ENCODE data around the gene ORC5.

Gene ORC5

GRCh38 chr7:104150470-104150869, 57.3 kb downstream of the ORC5 start:
- DNase-seq (ENCODE audit: low read depth), result no peak
- no peak for TF ChIP-seq CTCF (IDR thresholded peaks at IDR 0.05; ENCODE audit: low read depth, low read length, missing control alignments)
- H3K4me3 ChIP-seq (ENCODE audit: low read depth, low read length), result no peak overlapping the region

GRCh38 chr7:104149822-104150221, 58.0 kb downstream of the ORC5 start:
- H3K4me3 ChIP-seq (ENCODE audit: low read depth, low read length), result no peak overlapping the region
- no peak for DNase-seq (ENCODE audit: low read depth)
- TF ChIP-seq CTCF (IDR thresholded peaks at IDR 0.05; ENCODE audit: low read depth, low read length, missing control alignments), result no peak

DNA sequence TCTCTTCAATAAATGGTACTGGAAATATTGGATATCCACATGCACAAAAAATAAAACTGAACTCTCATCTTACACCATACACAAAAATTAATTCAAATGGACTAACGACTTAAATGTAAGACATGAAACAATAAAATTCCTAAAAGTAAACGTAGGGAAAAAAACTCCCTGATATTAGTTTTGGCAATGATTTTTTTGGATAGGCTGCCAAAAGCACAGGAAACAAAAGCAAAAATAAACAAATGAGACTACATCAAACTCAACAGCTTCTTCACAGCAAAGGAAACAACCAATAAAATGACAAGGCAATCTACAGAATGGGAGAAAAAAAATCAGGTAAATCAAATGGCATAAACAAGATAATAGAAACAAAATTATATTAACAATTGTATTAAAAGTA, 65.7 kb downstream of the ORC5 start:
- no peak overlapping the region for H3K4me3 ChIP-seq (ENCODE audit: low read depth, low read length)
- DNase-seq (ENCODE audit: low read depth), result no peak
- TF ChIP-seq CTCF (IDR thresholded peaks at IDR 0.05; ENCODE audit: low read depth, low read length, missing control alignments), result no peak

GRCh38 chr7:104137971-104138370, 69.8 kb downstream of the ORC5 start:
- no peak for TF ChIP-seq CTCF (IDR thresholded peaks at IDR 0.05; ENCODE audit: low read depth, low read length, missing control alignments)
- DNase-seq (ENCODE audit: low read depth), result no peak
- no peak overlapping the region for H3K4me3 ChIP-seq (ENCODE audit: low read depth, low read length)

- no peak for TF ChIP-seq CTCF (IDR thresholded peaks at IDR 0.05; ENCODE audit: low read depth, low read length, missing control alignments)
- DNase-seq (ENCODE audit: low read depth), result no peak
- no peak overlapping the region for H3K4me3 ChIP-seq (ENCODE audit: low read depth, low read length)
Measured at GRCh38 chr7:104137511-104137910, 70.3 kb downstream of the ORC5 start.

DNA sequence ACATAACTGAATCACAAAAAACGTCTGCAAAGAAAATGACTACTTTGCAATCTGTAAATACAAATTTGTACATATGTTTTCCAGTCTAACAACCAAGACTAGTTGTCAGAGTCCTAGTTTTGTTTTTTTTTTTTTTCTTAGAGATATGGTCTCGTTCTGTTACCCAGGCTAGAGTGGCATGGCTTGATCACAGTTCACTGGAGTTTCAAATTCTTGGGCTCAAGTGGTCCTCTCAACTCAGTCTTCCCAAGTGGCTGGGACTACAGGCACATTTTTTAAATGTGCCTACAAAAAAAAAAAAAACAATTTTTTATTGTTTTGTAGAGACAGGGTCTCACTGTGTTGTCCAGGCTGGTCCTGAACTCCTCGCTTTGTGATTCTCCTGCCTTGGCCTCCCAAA, 70.8 kb downstream of the ORC5 start:
- no peak overlapping the region for H3K4me3 ChIP-seq (ENCODE audit: low read depth, low read length)
- DNase-seq (ENCODE audit: low read depth), result no peak
- TF ChIP-seq CTCF (IDR thresholded peaks at IDR 0.05; ENCODE audit: low read depth, low read length, missing control alignments), result no peak

DNA sequence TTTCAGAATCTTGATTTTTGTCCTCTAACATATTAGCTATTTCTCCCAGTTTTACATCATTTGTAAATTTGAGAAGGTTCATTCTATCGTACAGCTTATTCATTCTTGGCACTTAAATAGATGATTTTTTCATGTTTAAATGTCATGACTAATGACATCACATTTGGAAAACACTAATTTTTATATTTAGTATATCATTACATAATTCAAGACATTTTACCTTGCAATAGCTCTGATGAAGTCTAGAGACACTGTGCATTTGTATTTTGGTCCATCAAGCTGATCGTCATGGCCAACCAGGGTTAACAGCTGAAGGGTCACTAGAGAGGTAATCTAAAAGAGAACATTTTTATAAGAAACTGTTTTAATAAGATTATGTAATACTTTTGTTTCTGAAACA, 71.3 kb downstream of the ORC5 start:
- no peak for TF ChIP-seq CTCF (IDR thresholded peaks at IDR 0.05; ENCODE audit: low read depth, low read length, missing control alignments)
- H3K4me3 ChIP-seq (ENCODE audit: low read depth, low read length), result no peak overlapping the region
- DNase-seq (ENCODE audit: low read depth), result no peak

All from GM12864 (cell line).